Epithelial cell of esophagus (primary cell): ENCODE results near the gene MT4.

Source experiments
- DNase-seq: peaks from one replicate; pipeline ENCODE4 v3.0.0; 2010; ENCODE audit warnings: low read depth
- H3K4me3 ChIP-seq: 2 replicates; pipeline ENCODE4 v1.5.1; 2011; ENCODE audit warnings: mild to moderate bottlenecking, low read length, control low read depth
- TF ChIP-seq, protein P1 (sequence below): IDR thresholded peaks from 2 replicates; pipeline ENCODE4 v1.5.1; 2011; ENCODE audit warnings: low read depth, mild to moderate bottlenecking, low read length, control low read depth, inconsistent platforms; ENCODE audit not compliant: insufficient read depth; ENCODE audit errors: missing control alignments

The MT4 gene

GRCh38 chr16:56525236-56525635, 39.6 kb upstream of the MT4 start:
- no peak for DNase-seq
- H3K4me3 ChIP-seq, result no peak overlapping the region
- TF ChIP-seq, protein P1, sequence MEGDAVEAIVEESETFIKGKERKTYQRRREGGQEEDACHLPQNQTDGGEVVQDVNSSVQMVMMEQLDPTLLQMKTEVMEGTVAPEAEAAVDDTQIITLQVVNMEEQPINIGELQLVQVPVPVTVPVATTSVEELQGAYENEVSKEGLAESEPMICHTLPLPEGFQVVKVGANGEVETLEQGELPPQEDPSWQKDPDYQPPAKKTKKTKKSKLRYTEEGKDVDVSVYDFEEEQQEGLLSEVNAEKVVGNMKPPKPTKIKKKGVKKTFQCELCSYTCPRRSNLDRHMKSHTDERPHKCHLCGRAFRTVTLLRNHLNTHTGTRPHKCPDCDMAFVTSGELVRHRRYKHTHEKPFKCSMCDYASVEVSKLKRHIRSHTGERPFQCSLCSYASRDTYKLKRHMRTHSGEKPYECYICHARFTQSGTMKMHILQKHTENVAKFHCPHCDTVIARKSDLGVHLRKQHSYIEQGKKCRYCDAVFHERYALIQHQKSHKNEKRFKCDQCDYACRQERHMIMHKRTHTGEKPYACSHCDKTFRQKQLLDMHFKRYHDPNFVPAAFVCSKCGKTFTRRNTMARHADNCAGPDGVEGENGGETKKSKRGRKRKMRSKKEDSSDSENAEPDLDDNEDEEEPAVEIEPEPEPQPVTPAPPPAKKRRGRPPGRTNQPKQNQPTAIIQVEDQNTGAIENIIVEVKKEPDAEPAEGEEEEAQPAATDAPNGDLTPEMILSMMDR, result no peak

GRCh38 chr16:56530872-56531271, 34.0 kb upstream of the MT4 start:
- TF ChIP-seq, protein P1, result no peak
- no peak for DNase-seq

GRCh38 chr16:56532714-56533113, 32.2 kb upstream of the MT4 start:
- DNase-seq, result peak; percentile 27
- TF ChIP-seq, protein P1, result no peak
- H3K4me3 ChIP-seq, result no peak overlapping the region

More at GRCh38 chr16:56530872-56531271, 34.0 kb upstream of the MT4 start:
- no peak overlapping the region for H3K4me3 ChIP-seq

- DNase-seq, result no peak
- TF ChIP-seq, protein P1, result peak; percentile 11
- H3K4me3 ChIP-seq, result no peak overlapping the region
These were observed 30.0 kb upstream of the MT4 start for GRCh38 chr16:56534847-56535383.

- TF ChIP-seq, protein P1, result no peak
- no peak for DNase-seq
- no peak overlapping the region for H3K4me3 ChIP-seq
These were observed 26.5 kb upstream of the MT4 start for GRCh38 chr16:56538331-56538730.

- DNase-seq, result no peak
- TF ChIP-seq, protein P1, result no peak
- H3K4me3 ChIP-seq, result no peak overlapping the region
These were observed 25.2 kb upstream of the MT4 start for GRCh38 chr16:56539656-56540055.

- no peak overlapping the region for H3K4me3 ChIP-seq
- TF ChIP-seq, protein P1, result no peak
- no peak for DNase-seq
These were observed 22.8 kb upstream of the MT4 start for GRCh38 chr16:56542039-56542438.
